NCI-H2029 treated with DMSO at 0.1 percent for 48 hours (cell line): ENCODE results near the gene JMJD4.
"Not testable (repeated sequence)": the region's sequence is repeated elsewhere in the genome, so short reads cannot be mapped to it uniquely, and the experiment has no call there.

ENCODE experiments used
- DNase-seq: peaks from one replicate; lab custom pipeline; 2025; lab: John Stamatoyannopoulos, UW

JMJD4 gene

DNA sequence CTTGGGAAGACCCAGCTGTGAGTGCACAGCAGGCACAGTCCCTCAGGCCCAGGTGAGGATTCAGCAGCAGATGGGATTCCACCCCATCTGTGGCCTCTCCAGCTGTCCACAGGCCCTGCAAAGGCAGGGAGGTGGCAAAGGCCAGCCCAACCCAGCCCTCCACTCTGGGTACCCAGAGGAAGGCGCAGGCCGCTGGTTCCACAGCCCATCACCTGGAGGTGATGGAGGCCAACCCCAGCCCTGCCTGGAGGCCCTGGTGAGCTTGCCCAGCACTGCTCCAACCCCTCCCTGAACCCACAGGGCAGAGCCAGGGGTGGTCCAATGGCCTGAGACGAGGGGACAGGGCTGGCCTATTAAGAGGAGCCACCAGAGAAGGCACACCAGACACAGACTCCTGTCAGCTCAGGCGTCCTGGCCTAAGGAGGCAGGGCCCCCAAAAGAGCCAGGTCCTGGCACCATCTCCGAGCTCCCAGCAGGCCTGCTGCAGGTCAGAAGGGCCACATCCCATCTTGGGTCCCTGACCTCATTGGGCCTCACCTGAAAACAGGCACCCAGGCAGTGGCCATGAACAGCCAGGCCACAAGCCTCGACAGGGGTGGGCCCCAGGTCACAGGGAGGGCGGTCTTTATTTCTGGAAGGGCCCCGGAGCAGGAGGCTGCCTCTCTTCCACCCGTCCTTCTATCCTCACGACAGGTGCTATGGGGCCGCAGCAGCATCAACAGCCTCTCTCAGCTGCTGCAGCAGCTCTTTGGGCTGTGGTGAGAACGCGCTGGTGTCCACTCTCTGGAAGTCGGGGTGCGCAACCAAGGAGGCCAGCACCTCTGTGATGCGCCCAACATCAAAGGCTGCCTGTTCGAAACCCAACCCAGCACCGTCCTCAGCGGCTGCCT lies 3.2 kb downstream of the JMJD4 start:
- no peak for DNase-seq

- DNase-seq: no peak
Observed at GRCh38 chr1:227731241-227731677, 3.8 kb downstream of the JMJD4 start.

DNA sequence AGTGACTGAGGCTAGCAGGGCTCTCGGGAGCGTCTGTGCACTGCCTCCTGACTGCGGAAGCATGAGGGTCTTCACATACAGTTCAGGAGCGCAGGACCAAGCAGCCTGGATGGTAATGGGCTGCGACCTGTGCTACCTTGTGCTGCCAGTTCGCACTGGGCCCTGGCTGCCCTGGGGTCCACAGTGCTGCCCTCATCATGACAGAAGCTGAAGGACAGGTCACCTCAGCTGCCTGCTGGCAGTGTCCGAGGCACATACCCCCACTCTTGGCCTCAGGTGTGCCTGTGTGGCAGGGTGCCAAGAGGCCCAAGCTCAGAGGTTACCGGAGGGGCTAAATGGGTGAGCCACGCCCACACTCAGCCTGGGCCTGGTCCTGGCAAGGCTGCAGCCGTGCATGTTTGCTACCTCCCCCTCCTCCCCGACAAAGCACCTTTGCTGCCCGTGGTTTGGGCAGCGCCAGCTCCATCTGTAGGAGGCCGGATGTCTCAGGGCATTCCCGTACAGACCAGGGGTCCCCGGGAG lies 4.4 kb downstream of the JMJD4 start:
- DNase-seq: no peak

DNA sequence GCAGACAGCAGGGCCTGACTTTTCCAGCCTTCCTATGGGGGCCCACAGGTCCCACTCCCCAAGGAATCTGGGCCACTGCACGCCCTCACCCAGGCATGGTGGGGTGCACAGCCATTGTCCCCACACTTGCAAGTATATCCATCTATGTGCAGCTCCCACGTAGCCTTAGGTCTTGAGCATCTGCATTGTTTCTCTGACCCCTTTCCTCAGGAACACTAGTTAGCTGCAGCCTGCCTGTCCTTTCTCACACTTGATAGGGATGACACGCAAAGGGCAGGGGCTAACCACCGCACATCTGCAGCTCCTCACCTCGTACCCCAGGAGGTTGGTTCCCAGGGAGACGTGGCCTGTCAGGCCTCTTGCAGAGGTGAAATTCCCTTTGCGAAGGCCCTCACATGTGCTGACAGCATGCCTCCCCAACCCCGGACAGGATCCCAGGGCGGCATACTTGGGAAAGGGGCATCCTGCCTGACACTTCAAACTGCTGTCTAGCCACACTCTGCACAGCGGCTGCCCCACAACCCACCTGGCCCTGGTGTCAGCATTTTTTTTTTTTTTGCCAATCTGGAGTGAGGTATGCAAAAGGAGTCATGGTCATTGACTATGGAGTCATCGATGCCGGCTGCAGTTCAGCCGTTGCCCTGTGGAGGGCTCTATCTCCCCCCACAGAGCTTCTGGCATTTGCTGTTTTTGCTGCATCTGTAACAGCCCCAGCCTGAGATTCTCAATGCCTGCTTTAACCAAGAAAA lies 5.0 kb downstream of the JMJD4 start:
- no peak for DNase-seq

DNA sequence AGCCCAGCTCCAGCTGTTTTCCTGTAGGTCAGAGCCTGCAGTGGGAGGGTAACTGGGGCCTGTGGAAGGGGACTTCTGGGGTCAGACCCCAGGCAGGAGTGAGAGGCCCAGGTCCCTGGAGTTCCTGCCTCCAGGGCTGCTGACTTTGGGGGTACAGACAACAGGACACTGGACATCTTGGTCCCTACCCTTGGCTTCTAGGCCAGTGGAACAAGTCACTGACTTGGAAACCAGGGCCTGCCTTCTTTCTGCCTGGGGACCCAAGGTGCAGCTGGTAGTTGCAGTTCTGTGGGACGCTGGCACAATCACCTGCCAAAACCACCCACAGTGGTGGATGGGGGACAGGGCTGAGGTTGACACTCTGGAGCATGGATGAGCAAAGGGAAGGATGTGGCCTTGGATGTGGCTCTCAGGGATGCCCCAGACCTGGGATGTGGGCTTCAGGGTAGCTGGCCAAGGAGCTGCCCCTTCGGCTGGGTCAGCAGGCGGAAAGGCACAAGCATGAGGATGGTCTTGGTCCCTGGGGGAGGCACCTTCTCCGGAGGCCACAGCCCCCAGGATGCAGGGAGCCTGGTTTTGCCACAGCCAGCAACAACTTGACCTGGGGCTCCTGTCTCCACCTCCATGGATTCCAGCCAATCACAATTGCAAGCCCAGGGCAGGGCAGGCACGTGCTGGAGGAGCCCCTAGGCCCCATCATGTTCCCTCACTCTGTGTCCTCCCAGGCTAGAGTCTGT lies 5.8 kb downstream of the JMJD4 start:
- no peak for DNase-seq

DNA sequence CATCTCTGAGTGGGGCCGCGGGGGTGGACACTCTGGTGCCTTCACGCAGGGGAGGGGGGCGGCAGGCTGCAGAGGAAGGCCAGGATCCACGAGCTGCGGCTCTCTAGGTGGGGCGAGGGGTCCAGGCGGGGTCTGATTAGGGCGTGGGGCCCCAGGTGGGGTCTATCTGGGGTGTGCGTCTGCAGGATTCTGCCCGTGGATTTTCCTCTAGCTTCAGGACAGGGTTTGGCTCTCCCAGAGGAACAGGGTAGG lies 6.3 kb downstream of the JMJD4 start:
- DNase-seq: no peak

GRCh38 chr1:227728059-227728891 lies 6.8 kb downstream of the JMJD4 start:
- peak; percentile 21 for DNase-seq

GRCh38 chr1:227726924-227727599 lies 8.0 kb downstream of the JMJD4 start:
- DNase-seq: no peak

DNA sequence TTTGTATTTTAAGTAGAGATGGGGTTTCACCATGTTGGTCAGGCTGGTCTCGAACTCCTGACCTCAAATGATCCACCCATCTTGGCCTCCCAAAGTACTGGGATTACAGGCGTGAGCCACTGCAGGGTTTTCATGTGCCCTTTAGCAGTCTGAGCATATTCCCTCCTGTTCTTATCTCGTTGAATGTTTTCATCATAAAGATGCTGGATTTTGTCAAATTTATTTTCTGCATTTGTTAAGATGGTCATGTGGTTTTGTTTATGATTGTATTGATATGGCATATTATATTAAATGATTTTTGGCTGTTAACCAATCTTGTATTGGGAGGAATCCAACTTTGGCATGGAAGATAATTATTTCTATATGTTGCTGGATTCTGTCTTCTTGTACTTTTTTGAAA lies 8.8 kb downstream of the JMJD4 start:
- DNase-seq: no peak

DNA sequence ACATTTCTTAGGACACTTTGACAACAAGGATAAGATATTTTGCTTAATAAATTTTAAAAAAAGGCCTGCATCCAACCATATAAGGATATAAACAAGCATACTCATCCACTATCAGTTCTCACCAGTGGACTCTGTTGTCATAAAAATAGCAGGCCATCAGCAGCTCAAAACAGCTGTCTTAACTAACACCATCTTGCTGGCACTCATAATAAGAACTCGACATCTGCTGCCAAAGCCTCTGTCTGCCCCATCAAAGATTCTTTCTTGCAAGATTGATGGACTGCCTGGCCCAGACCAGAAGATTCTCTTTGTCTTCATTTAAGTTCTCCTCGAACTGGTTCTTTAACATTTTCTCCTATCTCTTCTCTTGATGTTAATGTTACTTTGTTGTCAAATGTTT lies 10.1 kb downstream of the JMJD4 start:
- no peak for DNase-seq

GRCh38 chr1:227723474-227723873 lies 11.6 kb downstream of the JMJD4 start:
- no peak for DNase-seq

DNA sequence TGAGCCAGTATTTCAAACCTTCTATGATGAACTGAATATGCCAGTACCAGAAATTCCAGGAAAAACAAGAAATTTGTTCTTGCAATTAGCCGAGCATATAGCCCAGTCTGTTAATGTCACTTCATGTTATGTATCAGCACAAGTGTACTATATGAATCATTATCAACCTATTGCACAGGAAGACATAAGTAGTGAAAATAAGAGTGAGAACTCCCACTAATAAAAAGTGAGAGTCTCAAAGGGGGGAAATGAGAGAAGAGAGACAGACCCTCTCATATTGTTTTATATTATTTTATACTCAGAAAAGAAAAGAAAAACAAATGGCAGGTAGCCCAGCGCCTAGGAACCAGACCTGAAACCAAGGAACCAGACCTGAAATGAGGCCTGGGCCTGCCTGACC lies 16.2 kb downstream of the JMJD4 start:
- no peak for DNase-seq

- no peak for DNase-seq
Observed at GRCh38 chr1:227712648-227713047, 22.5 kb downstream of the JMJD4 start.

DNA sequence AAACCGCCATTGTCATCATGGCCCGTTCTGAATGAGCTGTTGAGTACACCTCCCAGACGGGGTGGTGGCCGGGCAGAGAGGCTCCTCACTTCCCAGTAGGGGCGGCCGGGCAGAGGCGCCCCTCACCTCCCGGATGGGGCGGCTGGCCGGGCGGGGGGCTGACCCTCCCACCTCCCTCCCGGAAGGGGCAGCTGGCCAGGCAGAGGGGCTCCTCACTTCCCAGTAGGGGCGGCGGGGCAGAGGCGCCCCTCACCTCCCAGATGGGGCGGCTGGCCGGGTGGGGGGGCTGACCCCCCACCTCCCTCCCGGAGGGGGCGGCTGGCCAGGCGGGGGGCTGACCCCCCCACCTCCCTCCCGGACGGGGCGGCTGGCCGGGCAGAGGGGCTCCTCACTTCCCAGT lies 24.6 kb downstream of the JMJD4 start:
- not testable (repeated sequence) for DNase-seq

GRCh38 chr1:227709451-227709850 lies 25.7 kb downstream of the JMJD4 start:
- no peak for DNase-seq

- no peak for DNase-seq
Observed at GRCh38 chr1:227707846-227708245, 27.3 kb downstream of the JMJD4 start.

DNA sequence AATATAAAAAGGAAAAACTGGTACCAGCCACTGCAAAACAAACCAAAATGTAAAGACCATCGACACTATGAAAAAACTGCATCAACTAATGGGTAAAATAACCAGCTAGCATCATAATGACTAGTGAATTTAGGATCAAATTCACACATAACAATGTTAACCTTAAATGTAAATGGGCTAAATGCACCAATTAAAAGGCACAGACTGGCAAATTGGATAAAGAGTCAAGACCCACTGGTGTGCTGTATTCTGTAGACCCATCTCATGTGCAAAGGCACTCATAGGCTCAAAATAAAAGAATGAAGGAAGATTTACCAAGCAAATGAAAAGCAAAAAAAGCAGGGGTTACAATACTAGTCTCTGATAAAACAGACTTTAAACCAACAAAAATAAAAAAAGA lies 33.5 kb downstream of the JMJD4 start:
- not testable (repeated sequence) for DNase-seq

DNA sequence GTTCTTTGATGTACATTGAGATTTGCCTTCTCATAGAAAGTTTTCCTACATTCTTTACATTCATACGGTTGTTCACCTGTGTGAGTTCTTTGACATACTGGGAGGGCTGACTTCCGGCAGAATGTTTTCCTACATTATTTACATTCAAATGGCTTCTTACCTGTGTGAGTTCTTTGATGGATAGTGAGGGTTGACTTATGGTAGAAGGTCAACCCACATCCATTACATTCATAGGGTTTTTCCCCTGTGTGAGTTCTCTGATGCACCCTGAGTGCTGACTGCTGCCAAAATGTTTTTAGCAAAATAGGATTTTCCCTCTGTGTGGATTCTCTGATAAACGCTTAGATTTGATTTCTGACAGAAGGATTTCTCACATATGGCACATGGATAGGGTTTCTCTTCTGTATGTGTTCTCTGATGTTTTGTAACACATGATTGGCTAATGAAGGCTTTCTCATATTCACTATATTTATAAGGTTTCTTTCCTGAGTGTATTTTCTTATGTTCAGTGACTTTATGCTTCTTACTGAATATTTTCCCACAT lies 37.7 kb downstream of the JMJD4 start:
- DNase-seq: no peak

DNA sequence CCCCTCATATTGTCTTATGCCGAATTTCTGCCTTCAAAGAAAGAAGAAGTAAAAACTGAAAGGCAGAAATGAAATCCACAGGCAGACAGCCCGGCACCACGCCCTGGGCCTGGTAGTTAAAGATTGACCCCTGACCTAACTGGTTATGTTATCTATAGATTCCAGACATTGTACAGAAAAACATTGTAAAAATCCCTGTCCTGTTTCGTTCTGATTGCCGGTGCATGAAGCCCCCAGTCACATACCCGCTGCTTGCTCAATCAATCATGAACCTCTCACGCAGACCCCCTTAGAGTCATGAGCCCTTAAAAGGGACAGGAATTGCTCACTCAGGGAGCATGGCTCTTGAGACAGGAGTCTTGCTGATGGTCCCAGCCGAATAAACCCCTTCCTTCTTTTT lies 49.3 kb downstream of the JMJD4 start:
- no peak for DNase-seq
